ENCODE results near the gene LAMA5.
A peak's percentile ranks its signal among the peaks of the same experiment; 100 is the strongest.

LAMA5 gene, protein sequence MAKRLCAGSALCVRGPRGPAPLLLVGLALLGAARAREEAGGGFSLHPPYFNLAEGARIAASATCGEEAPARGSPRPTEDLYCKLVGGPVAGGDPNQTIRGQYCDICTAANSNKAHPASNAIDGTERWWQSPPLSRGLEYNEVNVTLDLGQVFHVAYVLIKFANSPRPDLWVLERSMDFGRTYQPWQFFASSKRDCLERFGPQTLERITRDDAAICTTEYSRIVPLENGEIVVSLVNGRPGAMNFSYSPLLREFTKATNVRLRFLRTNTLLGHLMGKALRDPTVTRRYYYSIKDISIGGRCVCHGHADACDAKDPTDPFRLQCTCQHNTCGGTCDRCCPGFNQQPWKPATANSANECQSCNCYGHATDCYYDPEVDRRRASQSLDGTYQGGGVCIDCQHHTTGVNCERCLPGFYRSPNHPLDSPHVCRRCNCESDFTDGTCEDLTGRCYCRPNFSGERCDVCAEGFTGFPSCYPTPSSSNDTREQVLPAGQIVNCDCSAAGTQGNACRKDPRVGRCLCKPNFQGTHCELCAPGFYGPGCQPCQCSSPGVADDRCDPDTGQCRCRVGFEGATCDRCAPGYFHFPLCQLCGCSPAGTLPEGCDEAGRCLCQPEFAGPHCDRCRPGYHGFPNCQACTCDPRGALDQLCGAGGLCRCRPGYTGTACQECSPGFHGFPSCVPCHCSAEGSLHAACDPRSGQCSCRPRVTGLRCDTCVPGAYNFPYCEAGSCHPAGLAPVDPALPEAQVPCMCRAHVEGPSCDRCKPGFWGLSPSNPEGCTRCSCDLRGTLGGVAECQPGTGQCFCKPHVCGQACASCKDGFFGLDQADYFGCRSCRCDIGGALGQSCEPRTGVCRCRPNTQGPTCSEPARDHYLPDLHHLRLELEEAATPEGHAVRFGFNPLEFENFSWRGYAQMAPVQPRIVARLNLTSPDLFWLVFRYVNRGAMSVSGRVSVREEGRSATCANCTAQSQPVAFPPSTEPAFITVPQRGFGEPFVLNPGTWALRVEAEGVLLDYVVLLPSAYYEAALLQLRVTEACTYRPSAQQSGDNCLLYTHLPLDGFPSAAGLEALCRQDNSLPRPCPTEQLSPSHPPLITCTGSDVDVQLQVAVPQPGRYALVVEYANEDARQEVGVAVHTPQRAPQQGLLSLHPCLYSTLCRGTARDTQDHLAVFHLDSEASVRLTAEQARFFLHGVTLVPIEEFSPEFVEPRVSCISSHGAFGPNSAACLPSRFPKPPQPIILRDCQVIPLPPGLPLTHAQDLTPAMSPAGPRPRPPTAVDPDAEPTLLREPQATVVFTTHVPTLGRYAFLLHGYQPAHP (N-terminal part only)

DNA sequence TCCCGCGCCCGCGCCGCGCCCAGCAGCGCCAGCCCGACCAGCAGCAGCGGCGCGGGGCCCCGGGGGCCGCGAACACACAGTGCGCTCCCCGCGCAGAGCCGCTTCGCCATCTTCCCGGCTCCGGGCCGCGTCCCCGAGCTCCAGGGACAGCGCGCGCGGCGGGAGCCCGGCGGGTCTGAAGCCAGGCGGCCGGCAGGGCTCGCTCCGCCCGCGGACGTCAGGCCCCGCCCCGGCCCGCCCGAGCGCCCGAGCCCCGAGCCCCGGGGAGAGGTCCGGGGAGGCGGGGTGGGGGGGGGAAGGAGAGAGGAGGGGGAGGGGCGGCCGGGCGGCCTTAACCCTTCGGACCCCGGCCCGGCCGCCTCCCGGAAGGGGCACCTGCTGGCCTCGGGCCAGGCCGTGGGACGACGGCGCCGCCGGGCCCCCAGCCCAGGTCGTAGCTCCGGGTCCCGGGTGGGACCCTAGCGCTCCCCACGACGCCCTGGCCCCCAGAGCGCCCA is at the start of gene LAMA5:
LAMA5 (minus strand) TSS at position 177 of the 497 bp plus-strand sequence; CDS start at position 110, 67 bp downstream.
- DNase-seq (ENCODE audit: extremely low spot score, insufficient read length, low read depth) (peak; percentile 53), FAIRE-seq (no peak)

DNA sequence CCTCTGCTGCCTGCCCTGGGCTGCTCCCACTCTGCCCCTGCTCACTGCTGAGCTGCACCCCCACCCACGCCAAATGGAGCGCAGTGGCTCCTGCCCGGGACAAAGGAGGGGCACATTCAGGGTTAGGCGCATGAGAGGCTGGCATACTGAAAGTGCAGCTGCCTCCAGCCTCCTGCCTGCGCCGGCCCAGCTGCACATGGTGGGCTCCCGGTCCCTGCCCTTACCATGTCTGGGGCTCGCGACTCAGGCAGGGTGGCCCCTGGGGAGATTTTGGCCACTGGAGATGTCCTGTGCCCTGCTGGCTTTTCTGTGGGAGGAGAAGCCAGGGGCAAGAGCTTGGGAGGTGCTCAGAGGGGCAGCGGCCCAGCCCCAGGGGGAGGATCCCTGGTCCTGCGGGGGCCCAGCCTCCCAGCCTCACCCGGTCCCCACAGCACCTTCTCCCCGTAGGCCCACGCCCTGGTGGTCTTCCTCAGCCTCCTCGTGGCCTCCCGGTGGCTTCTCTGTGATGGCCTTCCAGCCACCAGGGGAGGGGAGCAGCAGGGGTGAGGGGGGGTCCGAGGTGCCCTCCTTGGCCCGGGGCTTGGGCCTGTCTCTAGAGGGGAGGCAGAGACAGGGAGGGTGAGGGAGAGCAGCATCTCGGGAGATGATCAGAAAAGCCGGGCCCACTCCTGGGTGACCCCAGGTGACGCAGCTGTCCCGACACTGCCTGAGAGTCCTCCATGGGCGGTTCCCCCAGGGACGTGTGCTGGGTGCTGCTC is 48.4 kb upstream of the LAMA5 start:
- no peak for FAIRE-seq
- DNase-seq (ENCODE audit: extremely low spot score, insufficient read length, low read depth) = no peak

DNA sequence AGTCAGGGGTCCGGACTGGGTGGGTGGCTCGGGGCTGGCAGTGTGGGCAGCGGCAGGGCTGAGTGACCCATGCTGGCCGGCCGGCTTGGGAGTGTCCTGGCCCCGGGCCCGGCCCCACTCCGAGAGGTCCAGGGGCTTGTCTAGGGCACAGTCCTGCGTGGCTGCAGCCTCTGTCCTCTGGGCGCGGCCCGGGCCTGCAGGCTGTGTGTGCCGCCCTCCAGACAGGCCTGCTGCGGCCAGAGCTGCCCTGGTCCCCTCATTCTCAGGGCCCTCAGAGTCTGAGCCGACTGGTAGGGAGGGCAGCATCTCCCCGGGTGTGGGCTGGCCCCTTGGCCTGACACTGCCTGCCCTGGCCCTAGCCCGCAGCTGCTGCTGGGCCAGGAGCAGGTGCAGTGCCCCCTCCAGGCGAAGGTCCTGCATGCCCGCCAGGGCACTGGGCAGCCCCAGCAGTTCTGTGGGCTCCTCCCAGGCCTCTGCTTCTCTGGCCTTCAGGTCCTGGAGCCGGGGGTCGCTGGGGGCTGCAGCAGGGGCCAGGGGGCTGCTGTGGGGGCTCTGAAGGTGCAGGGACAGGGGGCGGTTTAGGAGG is 46.9 kb upstream of the LAMA5 start:
- no peak for FAIRE-seq

DNA sequence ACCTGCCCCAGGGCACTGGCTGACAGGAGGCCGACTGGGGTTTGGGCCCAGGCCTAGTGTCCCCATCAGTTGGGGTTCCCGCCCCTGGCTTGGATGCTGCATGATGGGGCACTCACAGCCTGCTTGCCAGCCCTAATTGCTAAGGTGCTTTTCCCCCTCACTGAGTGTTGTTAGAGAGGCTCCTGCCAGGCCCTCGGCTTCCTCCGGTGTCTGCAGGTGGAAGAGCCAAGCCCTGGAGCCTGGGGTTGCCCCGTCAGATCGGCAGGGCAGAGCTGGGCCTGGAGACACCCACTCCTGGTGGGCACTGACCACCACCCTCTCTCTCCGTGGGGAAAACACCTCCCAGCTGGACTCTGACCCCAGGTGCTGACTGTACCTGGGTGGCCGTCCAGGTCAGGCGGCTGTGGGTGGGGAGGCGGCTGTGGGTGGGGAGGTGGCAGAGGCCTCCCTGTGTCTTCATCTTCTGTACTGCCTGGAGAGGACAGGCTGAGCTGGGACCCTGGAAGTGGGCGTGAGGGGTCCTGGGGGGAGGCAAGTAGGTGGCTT is 46.0 kb upstream of the LAMA5 start:
- DNase-seq (ENCODE audit: extremely low spot score, insufficient read length, low read depth) (no peak), FAIRE-seq (no peak)

More for the DNA sequence above, 46.9 kb upstream of the LAMA5 start:
- DNase-seq (ENCODE audit: extremely low spot score, insufficient read length, low read depth) = no peak

DNA sequence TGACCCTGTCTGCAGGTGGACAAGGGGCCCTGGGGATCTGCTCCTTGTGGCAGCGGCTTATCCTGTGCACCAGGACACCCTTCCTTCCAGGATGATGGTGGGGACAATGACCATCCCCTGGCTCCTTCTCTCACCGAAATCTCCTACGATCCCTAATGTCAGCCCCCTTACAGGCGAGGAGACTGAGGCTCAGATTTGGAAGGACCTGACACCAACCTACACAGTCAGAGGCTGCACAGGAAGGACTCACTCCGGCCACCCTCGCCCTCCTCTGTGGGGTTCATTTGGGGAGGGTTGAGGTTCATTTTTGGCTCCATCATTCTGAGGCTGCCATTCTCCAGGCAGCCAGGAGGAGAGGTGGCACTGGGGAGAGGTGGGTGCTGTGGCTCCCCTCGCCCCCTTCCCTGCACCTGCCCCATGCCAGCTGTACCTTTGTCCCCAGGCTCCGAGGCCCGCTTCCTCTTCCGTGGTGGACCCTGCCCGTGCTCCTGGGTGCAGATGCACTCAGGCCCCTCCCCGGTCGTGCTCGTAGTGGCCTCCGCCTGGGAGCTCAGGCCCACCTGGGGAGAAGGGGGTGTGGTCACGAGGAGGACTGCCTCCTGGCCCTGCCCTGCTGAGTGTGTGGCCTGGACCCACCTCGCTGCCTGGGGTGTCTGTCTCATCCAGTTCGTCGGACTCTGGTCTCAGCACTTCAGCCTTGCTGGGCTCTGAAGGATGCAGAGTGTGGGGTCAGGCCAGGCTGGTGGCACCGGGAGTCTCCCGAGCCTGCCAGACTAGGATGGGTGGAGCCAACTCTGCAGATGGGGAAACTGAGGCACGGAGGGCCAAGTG is 45.3 kb upstream of the LAMA5 start:
- FAIRE-seq (no peak), DNase-seq (ENCODE audit: extremely low spot score, insufficient read length, low read depth) (no peak)

DNA sequence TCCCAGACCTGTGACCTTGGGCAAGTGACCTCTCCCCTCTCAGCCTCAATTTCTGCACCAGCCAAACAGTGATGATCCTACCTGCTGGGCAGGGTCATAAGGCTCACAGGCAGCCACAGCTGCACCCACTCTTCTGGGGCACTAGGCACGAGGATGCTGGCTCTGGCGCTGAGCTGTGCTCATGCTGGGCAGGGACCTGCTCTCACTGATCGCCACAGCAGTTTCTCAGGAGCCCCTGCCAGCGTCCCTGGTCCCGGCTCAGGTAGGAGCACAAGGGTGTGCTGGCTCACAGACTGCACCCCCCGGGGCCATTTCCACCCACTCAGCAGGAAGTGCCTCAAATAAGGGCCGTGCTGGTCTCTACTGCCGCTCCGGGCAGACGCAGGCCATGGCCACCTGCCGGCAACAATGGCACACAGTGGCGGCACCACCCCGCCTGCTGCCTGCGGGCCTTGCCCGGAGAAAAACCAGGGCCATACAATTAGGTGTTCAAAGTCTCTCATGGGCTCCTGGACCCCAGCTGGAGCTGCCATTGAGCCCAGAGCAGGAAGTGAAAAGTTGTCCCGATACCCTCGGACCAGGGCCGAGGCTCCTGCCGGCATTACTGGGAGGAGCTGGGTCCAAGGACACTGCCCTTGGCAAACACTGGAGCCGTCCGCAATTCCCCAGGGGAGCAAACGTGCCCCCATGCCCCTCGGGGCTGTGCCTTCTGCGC is 44.5 kb upstream of the LAMA5 start:
- DNase-seq (ENCODE audit: extremely low spot score, insufficient read length, low read depth) (no peak), FAIRE-seq (no peak)

DNA sequence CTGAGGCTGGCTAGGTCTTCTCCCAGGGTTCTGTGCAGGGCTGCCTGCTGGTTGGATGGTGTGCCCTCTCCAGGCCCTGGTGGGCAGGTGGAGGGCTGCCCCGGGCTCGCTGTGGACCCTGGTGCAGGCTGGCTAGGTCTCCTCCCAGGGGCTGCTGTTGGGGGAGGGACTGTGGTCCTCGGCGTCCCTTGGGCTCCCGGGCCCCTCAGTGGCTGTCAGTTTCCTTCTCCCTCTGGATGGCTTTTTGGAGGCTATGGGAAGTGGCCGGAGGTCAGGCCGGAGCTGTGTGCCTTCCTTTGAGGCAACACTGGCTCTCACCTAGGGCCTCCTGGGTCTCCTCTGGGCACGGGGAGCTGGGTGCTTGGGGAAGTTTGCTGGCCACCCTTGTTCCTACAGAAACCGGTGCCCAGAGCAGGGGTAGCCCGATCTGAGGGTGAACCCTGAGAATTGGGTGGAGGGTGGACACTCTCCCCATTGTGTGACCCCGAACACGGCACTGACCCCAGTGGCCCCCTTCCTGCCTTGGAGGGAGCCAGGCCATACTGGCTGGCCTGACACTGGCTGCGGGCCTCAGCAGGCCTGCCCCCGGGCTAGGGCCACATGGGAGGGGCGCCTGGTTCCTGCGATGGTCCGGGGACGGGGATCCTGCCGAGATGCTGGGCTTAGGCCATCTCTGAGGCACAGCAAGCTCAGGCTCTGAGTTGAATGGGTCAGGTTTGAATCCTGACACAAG is 43.8 kb upstream of the LAMA5 start:
- DNase-seq (ENCODE audit: extremely low spot score, insufficient read length, low read depth) = no peak
- no peak for FAIRE-seq

DNA sequence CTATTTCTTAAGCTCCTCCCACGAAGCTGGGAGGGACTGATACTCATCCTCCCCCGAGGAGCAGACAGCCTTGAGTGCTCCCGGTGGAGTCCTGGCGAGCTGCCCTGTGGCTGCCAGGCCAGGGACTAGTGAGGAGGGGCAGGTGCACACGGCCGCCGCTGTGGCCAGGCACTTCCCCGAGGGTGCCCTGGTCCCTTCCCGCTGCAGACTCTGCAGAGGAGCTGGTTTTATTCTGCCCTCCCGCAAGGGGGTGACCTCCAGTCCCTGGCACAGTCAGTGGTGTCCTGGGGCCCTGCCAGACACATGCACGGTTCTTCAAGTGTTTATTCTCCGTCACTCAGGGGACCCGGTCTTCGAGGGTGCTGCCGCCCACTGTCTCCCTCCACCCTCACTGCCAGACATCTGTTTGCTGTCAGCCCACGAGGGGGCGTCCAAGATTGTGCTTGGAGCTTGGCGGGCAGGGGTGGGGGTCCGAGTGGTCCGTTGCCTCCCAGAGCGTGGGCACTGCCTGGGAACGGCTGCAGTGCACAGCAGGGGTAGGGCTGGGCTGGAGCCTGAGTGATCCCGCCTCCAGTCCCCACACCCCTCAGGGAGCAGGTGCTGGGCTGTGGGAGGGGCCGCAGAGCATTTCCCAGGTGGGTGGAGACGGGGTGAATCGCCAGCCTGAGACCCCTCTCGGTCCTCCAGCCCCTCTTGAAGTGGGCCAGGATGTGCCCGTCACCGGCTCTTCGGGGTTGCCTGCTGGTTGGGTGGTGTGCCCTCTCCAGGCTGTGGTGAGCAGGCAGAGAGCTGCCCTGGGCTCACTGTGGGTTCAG is 43.0 kb upstream of the LAMA5 start:
- FAIRE-seq = no peak
- no peak for DNase-seq (ENCODE audit: extremely low spot score, insufficient read length, low read depth)

DNA sequence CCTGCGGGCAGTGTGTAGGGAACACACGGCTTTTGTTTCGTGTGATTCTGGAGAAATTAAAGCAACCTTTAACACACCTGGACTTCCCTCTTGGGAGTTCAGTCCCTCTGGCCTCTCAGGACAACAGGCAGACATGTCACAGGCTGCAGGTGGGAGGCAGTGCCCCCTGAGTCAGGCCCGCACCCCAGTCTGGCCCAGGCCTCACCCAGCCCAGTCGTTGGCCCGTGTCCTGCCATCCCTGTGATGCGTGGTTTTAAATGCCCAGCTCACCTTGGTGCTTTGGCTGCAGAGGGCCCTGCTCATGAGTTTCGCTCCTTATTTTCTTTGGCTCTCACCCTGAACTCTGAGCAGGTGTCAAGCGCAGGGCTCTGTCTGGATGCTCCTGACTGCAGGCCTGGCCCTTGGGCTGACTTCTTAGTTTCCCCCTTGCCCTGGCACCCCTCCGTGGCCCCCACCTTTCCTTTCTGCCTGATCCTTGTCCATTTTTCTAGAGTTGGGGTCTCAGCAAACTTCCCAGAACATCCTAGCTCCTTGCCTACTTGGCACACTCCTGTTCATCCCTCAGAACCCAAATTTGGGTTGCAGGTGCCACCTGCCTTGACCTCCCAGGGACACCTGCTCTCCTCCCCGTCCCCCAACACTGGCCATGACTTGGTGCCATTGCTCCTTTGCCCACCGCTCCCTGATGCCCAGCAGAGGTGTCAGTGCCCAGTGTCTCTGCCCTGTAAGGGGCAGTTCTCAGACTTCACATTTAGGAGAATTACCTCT is 42.2 kb upstream of the LAMA5 start:
- DNase-seq (ENCODE audit: extremely low spot score, insufficient read length, low read depth) (no peak), FAIRE-seq (no peak)

DNA sequence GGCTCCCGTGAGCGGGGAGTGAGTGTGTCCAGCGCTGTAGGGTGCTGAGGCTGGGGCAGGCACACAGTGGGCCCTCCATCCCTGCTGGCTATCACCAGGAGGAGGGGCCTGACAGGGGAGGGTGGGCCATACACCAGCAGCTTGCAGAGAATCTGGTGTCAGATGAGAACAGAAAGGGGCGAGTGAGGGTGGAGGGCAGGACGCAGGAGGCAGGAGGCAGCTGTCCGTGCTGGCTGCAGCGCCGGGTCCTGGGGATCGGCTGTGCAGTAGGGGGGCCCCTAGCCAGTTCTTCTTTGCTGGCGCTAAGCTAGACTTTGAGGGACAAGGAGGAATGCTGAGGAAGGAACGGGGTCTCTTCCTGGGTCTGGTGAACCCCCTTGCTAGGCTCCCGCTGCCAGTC is 41.5 kb upstream of the LAMA5 start:
- no peak for FAIRE-seq

DNA sequence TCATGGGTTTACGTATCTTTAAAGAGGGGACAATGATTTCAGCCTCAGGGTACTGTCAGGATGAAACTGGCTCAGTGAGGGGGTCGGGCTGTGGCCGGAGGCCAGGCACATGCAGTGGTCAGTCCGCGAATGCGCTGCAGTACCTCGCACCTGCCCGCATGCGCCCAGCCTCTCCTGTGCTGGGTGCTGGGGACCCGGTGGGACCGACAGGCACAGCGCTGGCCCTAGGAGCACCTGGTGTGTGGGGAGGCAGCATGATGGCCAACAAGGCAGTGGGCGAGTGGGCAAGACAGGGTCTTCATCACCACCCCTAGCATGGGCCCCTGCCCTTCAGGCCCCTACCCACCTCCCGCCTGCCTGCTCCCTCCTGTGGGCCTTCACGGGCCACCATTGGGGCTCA is 40.9 kb upstream of the LAMA5 start:
- no peak for FAIRE-seq
- DNase-seq (ENCODE audit: extremely low spot score, insufficient read length, low read depth) = no peak

More for the DNA sequence above, 41.5 kb upstream of the LAMA5 start:
- DNase-seq (ENCODE audit: extremely low spot score, insufficient read length, low read depth) = no peak

DNA sequence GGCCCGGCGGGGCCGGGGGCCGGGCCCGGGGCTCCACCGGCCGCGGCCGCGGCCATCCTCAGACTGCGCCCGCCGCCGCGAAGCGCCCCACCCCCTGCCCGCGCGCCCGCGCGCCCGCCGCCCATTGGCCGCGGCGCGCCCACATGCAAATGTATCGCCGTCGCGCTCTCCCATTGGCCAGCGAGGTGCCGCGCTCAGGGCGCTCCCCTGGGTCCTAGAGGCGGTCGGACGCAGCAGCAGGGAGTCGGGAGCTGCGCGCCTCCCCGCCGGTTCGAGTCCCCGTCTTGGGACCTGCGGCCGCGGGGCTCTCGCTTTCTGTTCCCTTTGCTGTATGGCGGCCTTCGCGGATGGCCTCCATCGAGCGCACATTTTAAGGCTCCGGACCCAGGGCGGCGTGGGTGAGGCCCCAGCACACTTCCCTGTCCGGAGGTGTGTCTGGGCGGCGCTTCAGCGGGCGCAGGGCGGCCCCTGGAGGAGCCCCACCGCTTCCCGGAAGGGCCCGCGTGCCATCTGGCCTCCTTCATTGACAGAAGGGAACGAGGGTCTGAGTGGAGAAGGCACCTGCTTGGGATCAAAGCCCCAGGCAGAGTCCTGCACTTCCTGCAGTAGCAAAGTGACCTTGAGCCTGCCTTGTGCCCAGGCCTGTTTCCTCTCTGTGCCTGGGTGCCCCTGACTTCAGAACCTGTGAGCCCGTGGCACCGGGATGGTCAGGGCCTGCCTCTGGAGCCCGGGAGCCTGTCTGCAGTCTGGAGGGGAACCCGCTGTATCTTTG is 40.3 kb upstream of the LAMA5 start, which contains the start of gene CABLES2:
CABLES2 (minus strand) TSS at position 65 of the 772 bp plus-strand sequence; CDS start at position 56, 9 bp downstream.
- FAIRE-seq (peak; percentile 82), DNase-seq (ENCODE audit: extremely low spot score, insufficient read length, low read depth) (peak; percentile 95)

DNA sequence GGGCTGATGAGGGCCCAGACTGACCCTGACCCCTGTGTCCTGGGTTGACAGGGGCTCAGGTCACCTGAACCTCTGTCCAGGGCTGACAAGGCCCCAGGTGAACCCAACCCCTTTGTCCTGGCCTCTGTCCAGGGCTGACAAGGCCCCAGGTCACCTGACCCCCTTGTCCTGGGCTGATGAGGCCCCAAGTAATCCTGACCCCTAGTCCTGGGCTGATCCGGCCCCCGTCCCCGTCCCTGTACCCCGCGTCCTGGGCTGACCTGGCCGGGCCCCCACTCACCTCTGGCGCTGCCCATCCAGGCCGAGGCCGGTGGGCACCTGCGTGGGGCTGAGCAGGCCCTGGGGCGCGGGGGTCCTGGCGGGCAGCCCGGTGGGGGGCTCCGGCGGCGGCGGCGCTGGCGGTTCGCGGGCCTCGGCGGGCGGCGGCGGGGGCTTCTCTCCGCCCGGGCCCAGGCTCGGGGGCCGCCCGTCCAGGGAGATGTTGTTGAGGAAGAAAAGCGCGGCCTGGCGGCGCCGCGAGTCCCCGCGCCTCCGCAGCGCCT is 39.6 kb upstream of the LAMA5 start:
- no peak for FAIRE-seq
- no peak for DNase-seq (ENCODE audit: extremely low spot score, insufficient read length, low read depth)

DNA sequence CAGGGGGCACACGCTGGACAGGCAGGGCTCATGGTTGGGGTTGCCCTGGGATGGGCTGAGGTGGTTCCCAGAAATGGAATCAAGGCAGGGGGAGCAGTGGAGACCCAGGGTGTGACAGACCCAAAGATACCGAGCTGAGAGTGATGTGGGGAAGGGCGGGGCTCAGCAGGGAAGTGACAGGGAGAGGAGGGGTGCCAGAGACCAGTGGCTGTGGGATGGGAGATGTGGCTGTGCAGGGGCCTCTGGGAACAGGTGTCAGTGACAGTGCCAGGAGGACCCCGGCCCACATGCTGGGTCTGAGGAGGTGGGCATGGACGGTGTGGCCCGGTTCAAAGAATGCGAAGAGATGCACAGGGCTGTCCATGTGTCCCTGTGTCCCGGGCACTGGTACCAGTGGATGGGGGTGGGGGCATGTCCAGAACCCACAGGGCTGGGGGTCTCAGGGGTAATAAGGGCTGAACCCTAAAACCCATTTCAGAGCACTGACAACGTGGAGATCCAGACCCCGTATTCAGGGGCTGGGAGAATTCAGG is 38.9 kb upstream of the LAMA5 start:
- DNase-seq (ENCODE audit: extremely low spot score, insufficient read length, low read depth) (no peak), FAIRE-seq (no peak)
